Testis (tissue), 3 donors: ENCODE data around the gene NSUN3. TPM values are rescaled to one million over a fixed set of nuclear protein-coding genes. Genes with fewer than 3 reads are reported as not detected.

ENCODE experiments used
- DNase-seq: peaks from one replicate; pipeline ENCODE4 v3.0.0-alpha.2; 2019
- H3K27ac ChIP-seq, 2 donors: fragments of 200-600 bp; sonication (generic); one replicate each; pipeline ENCODE4 v1.5.1; 2019
- H3K27me3 ChIP-seq: fragments of 200-600 bp; sonication (generic); one replicate; pipeline ENCODE4 v1.5.1; 2019
- H3K36me3 ChIP-seq: fragments of 200-600 bp; sonication (generic); one replicate; pipeline ENCODE4 v1.5.1; 2017; ENCODE audit warnings: low read depth; ENCODE audit errors: missing control alignments
- H3K4me1 ChIP-seq: fragments of 200-600 bp; sonication (generic); one replicate; pipeline ENCODE4 v1.5.1; 2019
- H3K4me3 ChIP-seq, 2 donors: fragments of 200-600 bp; sonication (generic); one replicate each; pipeline ENCODE4 v1.5.1; 2017 to 2019
- H3K9me3 ChIP-seq: fragments of 200-600 bp; sonication (generic); one replicate; pipeline ENCODE4 v1.5.1; 2017
- CTCF ChIP-seq, 3 experiments: fragments of 450-650 bp in 2 of 3; fragments of 200-600 bp in 1 of 3; sonication (generic) in 1 of 3; IDR thresholded peaks; one replicate each; pipeline ENCODE4 v1.5.1; 2016 to 2019; ENCODE audit warnings: antibody characterized with exemption in 3 of 3, mild to moderate bottlenecking in 2 of 3, moderate library complexity in 1 of 3
- POLR2A ChIP-seq: fragments of 450-650 bp; IDR thresholded peaks from one replicate; pipeline ENCODE4 v1.6.1; 2017; ENCODE audit warnings: antibody characterized with exemption, mild to moderate bottlenecking, moderate library complexity
- WGBS, 2 donors: methylation state at CpG; one replicate each; pipeline ENCODE4 v1.1.5; 2018; 5-methylcytosine and 5-hydroxymethylcytosine counted together
- intact Hi-C: fragments of 100-400 bp; cut with DNase I; formaldehyde crosslinking; loops from one replicate; pipeline ENCODE4 v1.15.1; 2023; ENCODE audit warnings: low total_unique reads
- polyA plus RNA-seq: library from polyadenylated mRNA; stranded (reverse); fragments of 350-450 nt; fragmentation: Illumina TruSeq; extraction: RNeasy Lipid Tissue Mini Kit (QIAGEN cat#74804); gene quantifications from one replicate; pipeline ENCODE4 v1.2.3, GENCODE V29; 2014; ENCODE audit warnings: low read depth, low replicate concordance; ENCODE audit not compliant: insufficient read depth
- total RNA-seq, 2 donors: library from RNA; depleted of rRNA; stranded (reverse); fragments of >200 nt; gene quantifications; one replicate each; pipeline ENCODE4 v1.2.3, GENCODE V29; 2016

Gene NSUN3
- total and polyA plus RNA-seq, 3 donors from 2014 or later: 9.3 to 19.6 (median 19.1) TPM

GRCh38 chr3:94046533-94046932 lies 16.3 kb upstream of the NSUN3 start:
- Histone ChIP-seq H3K4me3 (no peak overlapping the region), H3K27me3 (no peaks in the 10 kb centered on the region), H3K27ac (no peak overlapping the region), H3K4me1 (no peaks in the 10 kb centered on the region), H3K9me3 (no peaks in the 10 kb centered on the region), H3K36me3 (no peaks in the 10 kb centered on the region)
- intact Hi-C loops: no loop called here
- no peak for DNase-seq
- no peak for TF ChIP-seq POLR2A
- TF ChIP-seq CTCF (IDR thresholded peaks at IDR 0.05): no peak
- 96 to 100% methylated on average over 2 of the region's 2 CpGs for WGBS, 2 donors

- intact Hi-C loops: no loop called here
- Histone ChIP-seq H3K27ac (no peak overlapping the region), H3K4me1 (no peaks in the 10 kb centered on the region), H3K4me3 (no peak overlapping the region), H3K27me3 (no peaks in the 10 kb centered on the region), H3K9me3 (no peaks in the 10 kb centered on the region), H3K36me3 (no peaks in the 10 kb centered on the region)
- no peak for DNase-seq
- no peak for TF ChIP-seq CTCF (IDR thresholded peaks at IDR 0.05)
- no peak for TF ChIP-seq POLR2A
- 86 to 91% methylated on average over 2 of the region's 2 CpGs for WGBS, 2 donors
Measured at GRCh38 chr3:94049267-94049666, 13.6 kb upstream of the NSUN3 start.

- Histone ChIP-seq H3K4me3 (no peak overlapping the region), H3K9me3 (no peaks in the 10 kb centered on the region), H3K4me1 (no peaks in the 10 kb centered on the region), H3K27ac (no peak overlapping the region), H3K36me3 (no peaks in the 10 kb centered on the region), H3K27me3 (no peaks in the 10 kb centered on the region)
- DNase-seq: no peak
- TF ChIP-seq CTCF (IDR thresholded peaks at IDR 0.05) (no peak), POLR2A (no peak)
- intact Hi-C loops: no loop called here
Measured at GRCh38 chr3:94050546-94050945, 12.3 kb upstream of the NSUN3 start.

- 73 to 79% methylated on average over 13 of the region's 13 CpGs for WGBS, 2 donors
Measured at GRCh38 chr3:94061297-94061696, 1.6 kb upstream of the NSUN3 start.

More at GRCh38 chr3:94061297-94061696, 1.6 kb upstream of the NSUN3 start:
- H3K27me3 ChIP-seq: no peaks in the 10 kb centered on the region
- H3K36me3 ChIP-seq: no peaks in the 10 kb centered on the region
- H3K4me3 ChIP-seq: no peak overlapping the region
- no peaks in the 10 kb centered on the region for H3K9me3 ChIP-seq
- intact Hi-C loops: no loop called here
- peaks cover 20% of the 10 kb centered on the region for H3K4me1 ChIP-seq
- no peak overlapping the region for H3K27ac ChIP-seq
- DNase-seq: no peak
- TF ChIP-seq POLR2A (no peak), CTCF (IDR thresholded peaks at IDR 0.05) (no peak)
